Neuron (in vitro differentiated cells): ENCODE measurements around the gene NTPCR.
"Not testable (repeated sequence)": the region's sequence is repeated elsewhere in the genome, so short reads cannot be mapped to it uniquely, and the experiment has no call there.

Experiments
- H2AFZ ChIP-seq: one replicate; pipeline ENCODE4 v1.6.1; 2013; ENCODE audit warnings: low read depth, mild to moderate bottlenecking, inconsistent platforms, low read length, moderate library complexity
- H3K27me3 ChIP-seq: one replicate; pipeline ENCODE4 v1.6.1; 2013; ENCODE audit warnings: low read length; ENCODE audit not compliant: insufficient read depth
- H3K36me3 ChIP-seq: one replicate; pipeline ENCODE4 v1.6.1; 2013; ENCODE audit warnings: low read length; ENCODE audit not compliant: insufficient read depth
- H3K4me1 ChIP-seq: one replicate; pipeline ENCODE4 v1.6.1; 2013; ENCODE audit warnings: low read length; ENCODE audit not compliant: insufficient read depth
- H3K4me3 ChIP-seq: 2 replicates; pipeline ENCODE4 v1.5.1; 2013; ENCODE audit warnings: mild to moderate bottlenecking, low read length, moderate library complexity
- H3K9me3 ChIP-seq: one replicate; pipeline ENCODE4 v1.6.1; 2013; ENCODE audit warnings: low read length

Gene NTPCR

GRCh38 chr1:232987046-232987773, 36.8 kb downstream of the NTPCR start:
- Histone ChIP-seq H2AFZ (no peak overlapping the region), H3K4me1 (no peaks in the 10 kb centered on the region), H3K9me3 (peaks cover 9% of the 10 kb centered on the region), H3K36me3 (peaks cover 3% of the 10 kb centered on the region), H3K27me3 (no peaks in the 10 kb centered on the region), H3K4me3 (no peak overlapping the region)

- H3K36me3 ChIP-seq: peaks cover 3% of the 10 kb centered on the region
- H3K4me3 ChIP-seq: no peak overlapping the region
- H3K9me3 ChIP-seq: peaks cover 9% of the 10 kb centered on the region
- no peaks in the 10 kb centered on the region for H3K4me1 ChIP-seq
- no peak overlapping the region for H2AFZ ChIP-seq
- no peaks in the 10 kb centered on the region for H3K27me3 ChIP-seq
Observed at GRCh38 chr1:232987774-232988140, 37.3 kb downstream of the NTPCR start.

GRCh38 chr1:232988572-232989040, 38.2 kb downstream of the NTPCR start:
- Histone ChIP-seq H3K4me1 (no peaks in the 10 kb centered on the region), H3K4me3 (no peak overlapping the region), H3K27me3 (no peaks in the 10 kb centered on the region), H2AFZ (no peak overlapping the region), H3K9me3 (peaks cover 9% of the 10 kb centered on the region), H3K36me3 (no peaks in the 10 kb centered on the region)

GRCh38 chr1:232990176-232991128, 40.0 kb downstream of the NTPCR start:
- peaks cover 18% of the 10 kb centered on the region for H3K9me3 ChIP-seq
- no peaks in the 10 kb centered on the region for H3K4me1 ChIP-seq
- no peak overlapping the region for H2AFZ ChIP-seq
- H3K4me3 ChIP-seq: no peak overlapping the region
- H3K27me3 ChIP-seq: no peaks in the 10 kb centered on the region
- H3K36me3 ChIP-seq: no peaks in the 10 kb centered on the region

GRCh38 chr1:232991238-232991637, 40.8 kb downstream of the NTPCR start:
- no peak overlapping the region for H2AFZ ChIP-seq
- no peak overlapping the region for H3K4me3 ChIP-seq
- no peaks in the 10 kb centered on the region for H3K36me3 ChIP-seq
- peaks cover 18% of the 10 kb centered on the region for H3K9me3 ChIP-seq
- no peaks in the 10 kb centered on the region for H3K4me1 ChIP-seq
- H3K27me3 ChIP-seq: no peaks in the 10 kb centered on the region

GRCh38 chr1:232992227-232992626, 41.8 kb downstream of the NTPCR start:
- no peaks in the 10 kb centered on the region for H3K4me1 ChIP-seq
- H3K9me3 ChIP-seq: peaks cover 18% of the 10 kb centered on the region
- no peaks in the 10 kb centered on the region for H3K27me3 ChIP-seq
- no peak overlapping the region for H2AFZ ChIP-seq
- H3K36me3 ChIP-seq: no peaks in the 10 kb centered on the region
- no peak overlapping the region for H3K4me3 ChIP-seq

GRCh38 chr1:232993555-232993954, 43.1 kb downstream of the NTPCR start:
- H3K4me3 ChIP-seq: no peak overlapping the region

GRCh38 chr1:232995189-232995588, 44.8 kb downstream of the NTPCR start:
- no peak overlapping the region for H2AFZ ChIP-seq
- no peak overlapping the region for H3K4me3 ChIP-seq
- peaks cover 13% of the 10 kb centered on the region for H3K9me3 ChIP-seq
- no peaks in the 10 kb centered on the region for H3K4me1 ChIP-seq
- H3K36me3 ChIP-seq: peaks cover 12% of the 10 kb centered on the region
- no peaks in the 10 kb centered on the region for H3K27me3 ChIP-seq

More at GRCh38 chr1:232993555-232993954, 43.1 kb downstream of the NTPCR start:
- Histone ChIP-seq H3K9me3 (peaks cover 14% of the 10 kb centered on the region), H3K36me3 (peaks cover 7% of the 10 kb centered on the region), H3K4me1 (no peaks in the 10 kb centered on the region), H3K27me3 (no peaks in the 10 kb centered on the region), H2AFZ (no peak overlapping the region)

- Histone ChIP-seq H3K9me3 (peaks cover 9% of the 10 kb centered on the region), H3K36me3 (peaks cover 17% of the 10 kb centered on the region), H3K4me1 (no peaks in the 10 kb centered on the region), H3K27me3 (no peaks in the 10 kb centered on the region), H3K4me3 (no peak overlapping the region), H2AFZ (no peak overlapping the region)
Observed at GRCh38 chr1:232996143-232996542, 45.7 kb downstream of the NTPCR start.

GRCh38 chr1:232998138-232998537, 47.7 kb downstream of the NTPCR start:
- Histone ChIP-seq H3K4me3 (no peak overlapping the region), H3K36me3 (peaks cover 17% of the 10 kb centered on the region), H2AFZ (no peak overlapping the region), H3K9me3 (peaks cover 9% of the 10 kb centered on the region), H3K27me3 (no peaks in the 10 kb centered on the region), H3K4me1 (no peaks in the 10 kb centered on the region)

GRCh38 chr1:232998646-232999045, 48.2 kb downstream of the NTPCR start:
- peaks cover 8% of the 10 kb centered on the region for H3K9me3 ChIP-seq

GRCh38 chr1:232999956-233000625, 49.7 kb downstream of the NTPCR start:
- Histone ChIP-seq H3K4me3 (no peak overlapping the region), H3K36me3 (peaks cover 17% of the 10 kb centered on the region), H2AFZ (no peak overlapping the region), H3K4me1 (no peaks in the 10 kb centered on the region), H3K27me3 (no peaks in the 10 kb centered on the region), H3K9me3 (peaks cover under 1% of the 10 kb centered on the region)

More at GRCh38 chr1:232998646-232999045, 48.2 kb downstream of the NTPCR start:
- Histone ChIP-seq H2AFZ (no peak overlapping the region), H3K4me1 (no peaks in the 10 kb centered on the region), H3K36me3 (peaks cover 17% of the 10 kb centered on the region), H3K4me3 (no peak overlapping the region), H3K27me3 (no peaks in the 10 kb centered on the region)

- not testable (repeated sequence) for H3K4me3 ChIP-seq, H2AFZ ChIP-seq, H3K27me3 ChIP-seq, H3K4me1 ChIP-seq, H3K9me3 ChIP-seq, H3K36me3 ChIP-seq
Observed at GRCh38 chr1:233003638-233004037, 53.2 kb downstream of the NTPCR start.
